RWPE1 (cell line): ENCODE data around the gene GEMIN8.

Experiments
- CTCF ChIA-PET: fragments of 350-600 bp; sonication (Branson Sonifier 250); formaldehyde crosslinking; extraction: SDS; loops from one replicate; lab custom pipeline; 2021; lab: Yijun Ruan, JAX
- POLR2A ChIA-PET: fragments of 400-600 bp; formaldehyde crosslinking; extraction: SDS; loops from one replicate; lab custom pipeline; 2020; ENCODE audit warnings: antibody characterized with exemption; ENCODE audit not compliant: low non-redundant PET; lab: Yijun Ruan, JAX
- DNase-seq: peaks from one replicate; pipeline ENCODE4 v3.0.0; 2012; ENCODE audit warnings: low spot score
- H3K27ac ChIP-seq: fragments of 450-650 bp; 2 replicates; pipeline ENCODE4 v1.5.1; 2017
- TF ChIP-seq, protein P1 (sequence below): fragments of 450-650 bp; conservative IDR thresholded peaks from 2 replicates; pipeline ENCODE4 v1.5.1; 2017; ENCODE audit warnings: low read depth, mild to moderate bottlenecking

The GEMIN8 gene

DNA sequence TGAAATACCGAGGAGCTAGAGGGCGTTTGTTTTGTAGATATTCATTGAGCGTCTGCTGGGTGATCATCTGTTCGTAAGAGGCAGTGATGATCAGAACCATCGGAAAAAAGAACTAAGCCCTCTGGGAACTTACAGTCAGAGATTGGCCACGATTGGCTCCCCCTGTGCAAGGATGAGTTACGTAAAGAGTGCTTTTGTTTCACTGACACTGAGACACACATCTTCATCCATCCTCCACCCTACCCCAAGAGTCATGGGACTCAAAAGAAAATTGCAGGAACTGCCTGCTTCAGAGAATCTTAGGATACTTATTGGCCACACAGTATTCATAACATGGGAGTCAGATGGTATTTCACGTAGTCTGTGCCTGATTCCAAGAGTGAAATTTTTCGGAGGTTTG lies 62.1 kb downstream of the GEMIN8 start:
- POLR2A ChIA-PET, result no interaction called here
- TF ChIP-seq, protein P1, sequence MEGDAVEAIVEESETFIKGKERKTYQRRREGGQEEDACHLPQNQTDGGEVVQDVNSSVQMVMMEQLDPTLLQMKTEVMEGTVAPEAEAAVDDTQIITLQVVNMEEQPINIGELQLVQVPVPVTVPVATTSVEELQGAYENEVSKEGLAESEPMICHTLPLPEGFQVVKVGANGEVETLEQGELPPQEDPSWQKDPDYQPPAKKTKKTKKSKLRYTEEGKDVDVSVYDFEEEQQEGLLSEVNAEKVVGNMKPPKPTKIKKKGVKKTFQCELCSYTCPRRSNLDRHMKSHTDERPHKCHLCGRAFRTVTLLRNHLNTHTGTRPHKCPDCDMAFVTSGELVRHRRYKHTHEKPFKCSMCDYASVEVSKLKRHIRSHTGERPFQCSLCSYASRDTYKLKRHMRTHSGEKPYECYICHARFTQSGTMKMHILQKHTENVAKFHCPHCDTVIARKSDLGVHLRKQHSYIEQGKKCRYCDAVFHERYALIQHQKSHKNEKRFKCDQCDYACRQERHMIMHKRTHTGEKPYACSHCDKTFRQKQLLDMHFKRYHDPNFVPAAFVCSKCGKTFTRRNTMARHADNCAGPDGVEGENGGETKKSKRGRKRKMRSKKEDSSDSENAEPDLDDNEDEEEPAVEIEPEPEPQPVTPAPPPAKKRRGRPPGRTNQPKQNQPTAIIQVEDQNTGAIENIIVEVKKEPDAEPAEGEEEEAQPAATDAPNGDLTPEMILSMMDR, result no peak
- no peak overlapping the region for H3K27ac ChIP-seq
- CTCF ChIA-PET, result no interaction called here
- DNase-seq, result no peak

DNA sequence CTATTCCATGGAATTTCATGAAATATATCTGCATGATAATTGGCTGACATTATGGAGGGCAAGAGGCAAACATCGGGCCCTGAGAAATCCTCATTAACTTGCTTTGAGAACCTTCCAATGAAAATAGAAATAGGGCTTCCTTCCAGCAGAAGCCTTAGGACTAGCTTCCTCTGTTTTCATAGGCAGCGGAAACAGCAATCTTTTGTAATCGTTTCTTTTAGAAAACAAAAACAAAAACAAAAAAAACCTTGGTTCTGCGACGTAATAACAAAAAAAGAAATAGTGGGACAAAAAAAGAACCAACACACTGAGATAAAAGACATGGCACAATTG lies 62.9 kb downstream of the GEMIN8 start:
- DNase-seq, result no peak
- H3K27ac ChIP-seq, result no peak overlapping the region
- POLR2A ChIA-PET, result no interaction called here
- CTCF ChIA-PET, result no interaction called here
- TF ChIP-seq, protein P1, result no peak

GRCh38 chrX:13966071-13966792 lies 63.5 kb downstream of the GEMIN8 start:
- POLR2A ChIA-PET, result no interaction called here

GRCh38 chrX:13965531-13965930 lies 64.2 kb downstream of the GEMIN8 start:
- DNase-seq, result no peak
- H3K27ac ChIP-seq, result no peak overlapping the region
- ChIA-PET POLR2A (no interaction called here), CTCF (no interaction called here)
- TF ChIP-seq, protein P1, result no peak

More at GRCh38 chrX:13966071-13966792, 63.5 kb downstream of the GEMIN8 start:
- H3K27ac ChIP-seq, result no peak overlapping the region
- DNase-seq, result no peak
- TF ChIP-seq, protein P1, result no peak
- CTCF ChIA-PET, result no interaction called here

DNA sequence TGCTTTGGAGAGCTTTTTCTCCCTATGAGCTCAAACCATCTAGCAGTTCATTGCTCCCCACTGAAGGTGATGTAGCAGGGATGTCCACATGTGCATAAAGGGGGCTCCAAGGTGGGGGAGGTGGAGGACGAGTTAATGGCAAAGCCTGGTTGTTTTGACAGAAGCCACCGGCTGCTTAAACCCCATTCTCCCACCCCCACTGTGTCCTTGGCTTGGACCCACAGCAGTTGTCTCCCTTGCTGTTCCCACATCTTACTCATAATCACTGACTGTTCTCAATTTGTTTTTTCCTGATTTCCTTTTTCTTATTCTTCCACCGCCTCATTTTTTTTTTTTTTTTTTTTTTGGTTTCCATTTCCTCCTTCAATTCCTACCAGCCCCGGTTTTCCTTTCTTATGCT lies 72.7 kb downstream of the GEMIN8 start:
- DNase-seq, result no peak
- ChIA-PET POLR2A (no interaction called here), CTCF (no interaction called here)
- no peak overlapping the region for H3K27ac ChIP-seq
- TF ChIP-seq, protein P1, result no peak
